Prostate gland (tissue), 2 donors: Measurements from ENCODE around the gene TRIM28. TPM values are rescaled to one million over a fixed set of nuclear protein-coding genes. Genes with fewer than 3 reads are reported as not detected.

Source experiments
- DNase-seq: peaks from one replicate; pipeline ENCODE4 v3.0.0-alpha.2; 2019; ENCODE audit warnings: low spot score
- H3K27ac ChIP-seq, 2 donors: fragments of 200-600 bp; sonication (generic); 2 replicates each; pipeline ENCODE4 v1.5.1; 2017 to 2019
- H3K27me3 ChIP-seq: fragments of 200-600 bp; sonication (generic); replicated peaks from 2 replicates; pipeline ENCODE4 v1.5.1; 2019; ENCODE audit not compliant: insufficient read depth
- H3K36me3 ChIP-seq, 2 donors: fragments of 200-600 bp; sonication (generic); 1 replicate in 1 of 2; 2 replicates in 1 of 2; pipeline versions ENCODE4 v1.5.1 to v1.8.1; 2017 to 2019
- H3K4me1 ChIP-seq: fragments of 200-600 bp; sonication (generic); replicated peaks from 2 replicates; pipeline ENCODE4 v1.5.1; 2019
- H3K4me3 ChIP-seq, 2 donors: fragments of 200-600 bp; sonication (generic); 2 replicates each; pipeline ENCODE4 v1.5.1; 2017 to 2019
- H3K9me3 ChIP-seq: fragments of 200-600 bp; sonication (generic); 2 replicates; pipeline ENCODE4 v1.5.1; 2017
- CTCF ChIP-seq, 4 experiments: fragments of 200-600 bp in 2 of 4; fragments of 450-650 bp in 2 of 4; sonication (generic) in 2 of 4; IDR thresholded peaks; 1 replicate in 3 of 4; 2 replicates in 1 of 4; pipeline ENCODE4 v1.5.1; 2016 to 2019; ENCODE audit warnings: antibody characterized with exemption in 4 of 4, mild to moderate bottlenecking in 2 of 4, moderate library complexity in 2 of 4
- POLR2A ChIP-seq: fragments of 450-650 bp; IDR thresholded peaks from one replicate; pipeline ENCODE4 v1.6.1; 2016; ENCODE audit warnings: antibody characterized with exemption, mild to moderate bottlenecking
- POLR2AphosphoS5 ChIP-seq: sonication (generic); formaldehyde crosslinking; IDR thresholded peaks from one replicate; pipeline ENCODE4 v1.6.1; 2017; ENCODE audit warnings: antibody characterized with exemption
- WGBS: methylation state at CpG from one replicate; pipeline ENCODE4 v1.1.5; 2018; 5-methylcytosine and 5-hydroxymethylcytosine counted together
- intact Hi-C: fragments of 100-400 bp; cut with DNase I; formaldehyde crosslinking; loops from one replicate; pipeline ENCODE4 v1.14.2; 2022
- total RNA-seq, 2 donors: library from RNA; depleted of rRNA; stranded (reverse); fragments of >200 nt; gene quantifications; one replicate each; pipeline ENCODE4 v1.1.0, GENCODE V29; 2016

TRIM28 gene
- total RNA-seq, 2 donors from 2014 or later, result 237 to 374 TPM

- intact Hi-C loops, result no loop called here
- WGBS, result 83% methylated on average over 11 of the region's 11 CpGs
- Histone ChIP-seq H3K9me3 (no peaks in the 10 kb centered on the region), H3K27me3 (no peaks in the 10 kb centered on the region), H3K36me3 (peaks cover 0 to 17% of the 10 kb centered on the region in 2 donors), H3K27ac (no peak overlapping the region), H3K4me3 (no peak overlapping the region), H3K4me1 (peaks cover 3% of the 10 kb centered on the region)
- peak; percentile 3 for DNase-seq
- no peak for TF ChIP-seq POLR2AphosphoS5
- TF ChIP-seq POLR2A, result no peak
- no peak for TF ChIP-seq CTCF (IDR thresholded peaks at IDR 0.05)
Observed at GRCh38 chr19:58578012-58578925, 34.4 kb downstream of the TRIM28 start.

GRCh38 chr19:58579473-58580142, 35.7 kb downstream of the TRIM28 start:
- peaks cover 3% of the 10 kb centered on the region for H3K4me1 ChIP-seq
- no peak overlapping the region for H3K27ac ChIP-seq
- 85% methylated on average over 8 of the region's 8 CpGs for WGBS
- H3K36me3 ChIP-seq, result peaks cover 0 to 17% of the 10 kb centered on the region in 2 donors
- no peaks in the 10 kb centered on the region for H3K9me3 ChIP-seq
- intact Hi-C loops, result no loop called here
- no peak overlapping the region for H3K4me3 ChIP-seq
- H3K27me3 ChIP-seq, result no peaks in the 10 kb centered on the region
- TF ChIP-seq CTCF (IDR thresholded peaks at IDR 0.05), result no peak
- no peak for TF ChIP-seq POLR2A
- no peak for TF ChIP-seq POLR2AphosphoS5
- peak; percentile 3 for DNase-seq

- H3K4me3 ChIP-seq, result no peak overlapping the region
- WGBS, result 67% methylated on average over 62 of the region's 62 CpGs
- TF ChIP-seq POLR2A (no peak), CTCF (IDR thresholded peaks at IDR 0.05) (peak; percentile 59 to 92 (median 82)), POLR2AphosphoS5 (peak; percentile 45)
- peak overlapping the region; percentile 60 to 65 for H3K27ac ChIP-seq
- intact Hi-C loops, result no loop called here
- peaks cover 3% of the 10 kb centered on the region for H3K4me1 ChIP-seq
- no peaks in the 10 kb centered on the region for H3K27me3 ChIP-seq
- DNase-seq, result peak; percentile 81
- peaks cover 0 to 17% of the 10 kb centered on the region in 2 donors for H3K36me3 ChIP-seq
- no peaks in the 10 kb centered on the region for H3K9me3 ChIP-seq
Observed at GRCh38 chr19:58581227-58582141, 37.6 kb downstream of the TRIM28 start.

- no peaks in the 10 kb centered on the region for H3K27me3 ChIP-seq
- H3K36me3 ChIP-seq, result peaks cover 0 to 17% of the 10 kb centered on the region in 2 donors
- H3K4me1 ChIP-seq, result peaks cover 3% of the 10 kb centered on the region
- no peaks in the 10 kb centered on the region for H3K9me3 ChIP-seq
- H3K27ac ChIP-seq, result no peak overlapping the region
- H3K4me3 ChIP-seq, result no peak overlapping the region
- 96% methylated on average over 6 of the region's 6 CpGs for WGBS
- no peak for TF ChIP-seq POLR2A
- TF ChIP-seq CTCF (IDR thresholded peaks at IDR 0.05), result no peak
- no peak for TF ChIP-seq POLR2AphosphoS5
- intact Hi-C loops, result no loop called here
- DNase-seq, result no peak
Observed at GRCh38 chr19:58582985-58583384, 39.1 kb downstream of the TRIM28 start.
